H9 (cell line): ENCODE data around the gene MYOF. TPM values are rescaled to one million over a fixed set of nuclear protein-coding genes. Genes with fewer than 3 reads are reported as not detected.

Experiments used
- DNase-seq: peaks from one replicate; pipeline ENCODE4 v3.0.0-alpha.2; 2017
- H2AFZ ChIP-seq: one replicate; pipeline ENCODE4 v1.6.1; 2013; ENCODE audit warnings: mild to moderate bottlenecking, low read length, control low read depth, moderate library complexity
- H2AK5ac ChIP-seq: 2 replicates; pipeline ENCODE4 v1.6.1; 2013; ENCODE audit warnings: low read length, control low read depth, mixed read lengths; ENCODE audit not compliant: insufficient read length
- H2BK120ac ChIP-seq: one replicate; pipeline ENCODE4 v1.6.1; 2013; ENCODE audit warnings: low read depth, mild to moderate bottlenecking, low read length, control low read depth, inconsistent platforms; ENCODE audit not compliant: poor library complexity, severe bottlenecking
- H2BK12ac ChIP-seq: 2 replicates; pipeline ENCODE4 v1.6.1; 2013; ENCODE audit warnings: low read length, control low read depth, mixed read lengths, low read depth; ENCODE audit not compliant: insufficient read length
- H2BK15ac ChIP-seq: 2 replicates; pipeline ENCODE4 v1.6.1; 2013; ENCODE audit warnings: low read depth, low read length, control low read depth
- H2BK20ac ChIP-seq: one replicate; pipeline ENCODE4 v1.6.1; 2013; ENCODE audit warnings: low read depth, mild to moderate bottlenecking, low read length, control low read depth, inconsistent platforms; ENCODE audit not compliant: poor library complexity, severe bottlenecking
- H2BK5ac ChIP-seq: 2 replicates; pipeline ENCODE4 v1.6.1; 2013; ENCODE audit warnings: low read length, control low read depth, mixed read lengths; ENCODE audit not compliant: insufficient read length
- H3K14ac ChIP-seq: 2 replicates; pipeline ENCODE4 v1.6.1; 2013; ENCODE audit warnings: low read length, control low read depth; ENCODE audit not compliant: insufficient read depth
- H3K18ac ChIP-seq: 2 replicates; pipeline ENCODE4 v1.6.1; 2013; ENCODE audit warnings: low read depth, mild to moderate bottlenecking, mixed read lengths, low read length, control low read depth; ENCODE audit not compliant: insufficient read length
- H3K23ac ChIP-seq: 2 replicates; pipeline ENCODE4 v1.6.1; 2013; ENCODE audit warnings: low read length, control low read depth, mixed read lengths, low read depth; ENCODE audit not compliant: insufficient read length
- H3K23me2 ChIP-seq: 2 replicates; pipeline ENCODE4 v1.6.1; 2013; ENCODE audit warnings: low read depth, mild to moderate bottlenecking, mixed read lengths, low read length, control low read depth; ENCODE audit not compliant: insufficient read length, poor library complexity, severe bottlenecking
- H3K27ac ChIP-seq: 2 replicates; pipeline ENCODE4 v1.5.1; 2013; ENCODE audit warnings: low read length, control low read depth, mixed read lengths, low read depth; ENCODE audit not compliant: insufficient read length
- H3K27me3 ChIP-seq: 2 replicates; pipeline ENCODE4 v1.6.1; 2013; ENCODE audit warnings: low read length, control low read depth, inconsistent platforms; ENCODE audit not compliant: insufficient read depth
- H3K4ac ChIP-seq: 2 replicates; pipeline ENCODE4 v1.6.1; 2013; ENCODE audit warnings: low read depth, mild to moderate bottlenecking, control low read depth, inconsistent platforms, low read length, moderate library complexity
- H3K4me1 ChIP-seq: 2 replicates; pipeline ENCODE4 v1.6.1; 2013; ENCODE audit warnings: low read length, control low read depth, inconsistent platforms; ENCODE audit not compliant: insufficient read depth
- H3K4me2 ChIP-seq: 2 replicates; pipeline ENCODE4 v1.6.1; 2013; ENCODE audit warnings: low read length, control low read depth, mixed read lengths; ENCODE audit not compliant: insufficient read length, insufficient read depth
- H3K56ac ChIP-seq: 2 replicates; pipeline ENCODE4 v1.6.1; 2013; ENCODE audit warnings: low read depth, mild to moderate bottlenecking, mixed read lengths, low read length, control low read depth; ENCODE audit not compliant: insufficient read length
- H3K79me1 ChIP-seq: 2 replicates; pipeline ENCODE4 v1.6.1; 2013; ENCODE audit warnings: low read depth, mild to moderate bottlenecking, moderate library complexity, low read length, control low read depth, inconsistent platforms; ENCODE audit not compliant: insufficient read depth, poor library complexity, severe bottlenecking
- H3K79me2 ChIP-seq: 2 replicates; pipeline ENCODE4 v1.6.1; 2013; ENCODE audit warnings: low read length, control low read depth, inconsistent platforms; ENCODE audit not compliant: insufficient read depth
- H3K9ac ChIP-seq: 2 replicates; pipeline ENCODE4 v1.6.1; 2013; ENCODE audit warnings: low read length, control low read depth, mixed read lengths; ENCODE audit not compliant: insufficient read length; ENCODE audit errors: extremely low read depth
- H3K9me3 ChIP-seq: one replicate; pipeline ENCODE4 v1.6.1; 2013; ENCODE audit warnings: low read depth, low read length, inconsistent platforms; ENCODE audit not compliant: control insufficient read depth
- H3T11ph ChIP-seq: one replicate; pipeline ENCODE4 v1.6.1; 2013; ENCODE audit warnings: mild to moderate bottlenecking, low read length, control low read depth, inconsistent platforms
- H4K20me1 ChIP-seq: one replicate; pipeline ENCODE4 v1.6.1; 2013; ENCODE audit not compliant: control insufficient read depth, insufficient read length, insufficient read depth
- H4K5ac ChIP-seq: 2 replicates; pipeline ENCODE4 v1.6.1; 2013; ENCODE audit warnings: low read depth, mild to moderate bottlenecking, mixed read lengths, low read length, control low read depth; ENCODE audit not compliant: insufficient read length
- H4K8ac ChIP-seq: replicated peaks from 2 replicates; pipeline ENCODE4 v1.6.1; 2013; ENCODE audit warnings: low read length, control low read depth, mixed read lengths, low read depth; ENCODE audit not compliant: insufficient read length
- H4K91ac ChIP-seq: 2 replicates; pipeline ENCODE4 v1.6.1; 2013; ENCODE audit warnings: low read depth, mild to moderate bottlenecking, moderate library complexity, mixed read lengths, low read length, control low read depth; ENCODE audit not compliant: insufficient read length
- H3K27ac Mint-ChIP-seq, 3 experiments: 2 replicates in 2 of 3; 3 replicates in 1 of 3; pipeline ENCODE4 v1.8.0; 2020 to 2021; ENCODE audit warnings: mixed read lengths in 3 of 3, mild to moderate bottlenecking in 1 of 3, moderate library complexity in 1 of 3
- H3K27me3 Mint-ChIP-seq: 2 replicates; pipeline ENCODE4 v1.8.0; 2021; ENCODE audit warnings: low read depth, mild to moderate bottlenecking, moderate library complexity, mixed read lengths
- H3K36me3 Mint-ChIP-seq, 3 experiments: 2 replicates in 2 of 3; 3 replicates in 1 of 3; pipeline ENCODE4 v1.8.0; 2020 to 2021; ENCODE audit warnings: low read depth in 3 of 3, mixed read lengths in 3 of 3; ENCODE audit not compliant: insufficient read depth in 1 of 3
- H3K4me1 Mint-ChIP-seq, 2 experiments: 2 replicates each; pipeline ENCODE4 v1.8.0; 2020; ENCODE audit warnings: mixed read lengths in 2 of 2
- H3K4me3 Mint-ChIP-seq, 2 experiments: 2 replicates in 1 of 2; 3 replicates in 1 of 2; pipeline ENCODE4 v1.8.0; 2020 to 2021; ENCODE audit warnings: mild to moderate bottlenecking in 2 of 2, mixed read lengths in 2 of 2, moderate library complexity in 1 of 2
- H3K9me3 Mint-ChIP-seq, 2 experiments: 2 replicates in 1 of 2; 3 replicates in 1 of 2; pipeline ENCODE4 v1.8.0; 2020; ENCODE audit warnings: mild to moderate bottlenecking in 2 of 2, mixed read lengths in 2 of 2, moderate library complexity in 1 of 2
- WGBS: extraction: QIAGEN DNeasy Blood & Tissue Kit; methylation state at CpG from one replicate; pipeline ENCODE4 v1.1.7; 2013; ENCODE audit warnings: missing lambda C conversion rate, low lambda C conversion rate, mixed read lengths; ENCODE audit not compliant: insufficient read length; ENCODE audit errors: extremely low coverage; 5-methylcytosine and 5-hydroxymethylcytosine counted together
- total RNA-seq: library from RNA; stranded (reverse); gene quantifications from 2 replicates; pipeline ENCODE4 v1.2.1, GENCODE V29; 2021
- TF ChIP-seq, protein P1 (sequence below): fragments of 200-600 bp; sonication (generic); conservative IDR thresholded peaks from 3 replicates; pipeline ENCODE4 v1.8.0; 2021; ENCODE audit warnings: antibody characterized with exemption, mild to moderate bottlenecking

MYOF gene
- total RNA-seq, 1 experiment from 2014 or later = 2.8 TPM

- Histone ChIP-seq H3T11ph (no peak overlapping the region), H3K79me2 (no peaks in the 10 kb centered on the region), H3K4me1 (no peaks in the 10 kb centered on the region), H4K91ac (no peak overlapping the region), H2BK5ac (no peak overlapping the region), H3K9ac (no peak overlapping the region), H2AK5ac (no peak overlapping the region), H4K20me1 (no peaks in the 10 kb centered on the region), H3K23ac (no peak overlapping the region), H4K8ac (no peak overlapping the region), H3K23me2 (no peaks in the 10 kb centered on the region), H2BK12ac (no peak overlapping the region), H4K5ac (no peak overlapping the region), H3K56ac (no peak overlapping the region), H3K79me1 (no peaks in the 10 kb centered on the region), H3K9me3 (peaks cover 23% of the 10 kb centered on the region), H3K14ac (no peak overlapping the region), H2BK15ac (no peak overlapping the region), H3K27ac (no peak overlapping the region), H3K18ac (no peak overlapping the region), H2BK120ac (no peak overlapping the region), H3K4ac (no peak overlapping the region), H3K4me2 (no peak overlapping the region), H2AFZ (no peak overlapping the region), H3K27me3 (no peaks in the 10 kb centered on the region), H2BK20ac (no peak overlapping the region)
- Mint-ChIP-seq H3K36me3 (peaks cover 63 to 95% (median 80%) of the 10 kb centered on the region in 3 experiments), H3K4me1 (no peaks in the 10 kb centered on the region), H3K27me3 (peaks cover 1% of the 10 kb centered on the region; the same call in 1 of the 2 replicates), H3K9me3 (peaks cover 31 to 36% of the 10 kb centered on the region in 2 experiments), H3K27ac (no peak overlapping the region), H3K4me3 (no peak overlapping the region)
- no CpG with 5 or more reads among the region's 4 CpGs for WGBS
- TF ChIP-seq, protein P1, sequence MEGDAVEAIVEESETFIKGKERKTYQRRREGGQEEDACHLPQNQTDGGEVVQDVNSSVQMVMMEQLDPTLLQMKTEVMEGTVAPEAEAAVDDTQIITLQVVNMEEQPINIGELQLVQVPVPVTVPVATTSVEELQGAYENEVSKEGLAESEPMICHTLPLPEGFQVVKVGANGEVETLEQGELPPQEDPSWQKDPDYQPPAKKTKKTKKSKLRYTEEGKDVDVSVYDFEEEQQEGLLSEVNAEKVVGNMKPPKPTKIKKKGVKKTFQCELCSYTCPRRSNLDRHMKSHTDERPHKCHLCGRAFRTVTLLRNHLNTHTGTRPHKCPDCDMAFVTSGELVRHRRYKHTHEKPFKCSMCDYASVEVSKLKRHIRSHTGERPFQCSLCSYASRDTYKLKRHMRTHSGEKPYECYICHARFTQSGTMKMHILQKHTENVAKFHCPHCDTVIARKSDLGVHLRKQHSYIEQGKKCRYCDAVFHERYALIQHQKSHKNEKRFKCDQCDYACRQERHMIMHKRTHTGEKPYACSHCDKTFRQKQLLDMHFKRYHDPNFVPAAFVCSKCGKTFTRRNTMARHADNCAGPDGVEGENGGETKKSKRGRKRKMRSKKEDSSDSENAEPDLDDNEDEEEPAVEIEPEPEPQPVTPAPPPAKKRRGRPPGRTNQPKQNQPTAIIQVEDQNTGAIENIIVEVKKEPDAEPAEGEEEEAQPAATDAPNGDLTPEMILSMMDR = no peak
- no peak for DNase-seq
Observed at GRCh38 chr10:93518531-93518930, 36.4 kb upstream of the MYOF start.
